ENCODE results near the gene USP19.

Gene USP19

GRCh38 chr3:49133226-49133951 lies 12.8 kb upstream of the USP19 start:
- DNase-seq (ENCODE audit: low spot score), result no peak
- no peak for TF ChIP-seq CTCF (IDR thresholded peaks at IDR 0.05; ENCODE audit: borderline replicate concordance, control extremely low read depth, extremely low read depth, insufficient read depth, missing control alignments)
- in situ Hi-C loops (cut with MboI; ENCODE audit: low sequenced_read_pairs, unreplicated experiment), result no loop called here

GRCh38 chr3:49132437-49133225 lies 12.0 kb upstream of the USP19 start, which contains the start of gene LAMB2:
LAMB2 (minus strand) TSS chr3:49133050; CDS start chr3:49132867, 183 bp downstream.
- in situ Hi-C loops (cut with MboI; ENCODE audit: low sequenced_read_pairs, unreplicated experiment), result no loop called here
- no peak for DNase-seq (ENCODE audit: low spot score)
- TF ChIP-seq CTCF (IDR thresholded peaks at IDR 0.05; ENCODE audit: borderline replicate concordance, control extremely low read depth, extremely low read depth, insufficient read depth, missing control alignments), result no peak

GRCh38 chr3:49132073-49132436 lies 11.4 kb upstream of the USP19 start:
- no peak for DNase-seq (ENCODE audit: low spot score)
- in situ Hi-C loops (cut with MboI; ENCODE audit: low sequenced_read_pairs, unreplicated experiment), result no loop called here
- TF ChIP-seq CTCF (IDR thresholded peaks at IDR 0.05; ENCODE audit: borderline replicate concordance, control extremely low read depth, extremely low read depth, insufficient read depth, missing control alignments), result no peak

- in situ Hi-C loops (cut with MboI; ENCODE audit: low sequenced_read_pairs, unreplicated experiment), result no loop called here
- no peak for DNase-seq (ENCODE audit: low spot score)
- no peak for TF ChIP-seq CTCF (IDR thresholded peaks at IDR 0.05; ENCODE audit: borderline replicate concordance, control extremely low read depth, extremely low read depth, insufficient read depth, missing control alignments)
These were observed 11.0 kb upstream of the USP19 start for GRCh38 chr3:49131576-49131975.

GRCh38 chr3:49131040-49131439 lies 10.4 kb upstream of the USP19 start:
- DNase-seq (ENCODE audit: low spot score), result no peak
- in situ Hi-C loops (cut with MboI; ENCODE audit: low sequenced_read_pairs, unreplicated experiment), result no loop called here
- TF ChIP-seq CTCF (IDR thresholded peaks at IDR 0.05; ENCODE audit: borderline replicate concordance, control extremely low read depth, extremely low read depth, insufficient read depth, missing control alignments), result no peak

GRCh38 chr3:49124991-49125670 lies 4.5 kb upstream of the USP19 start:
- in situ Hi-C loops (cut with MboI; ENCODE audit: low sequenced_read_pairs, unreplicated experiment), result no loop called here
- DNase-seq (ENCODE audit: low spot score), result no peak
- TF ChIP-seq CTCF (IDR thresholded peaks at IDR 0.05; ENCODE audit: borderline replicate concordance, control extremely low read depth, extremely low read depth, insufficient read depth, missing control alignments), result peak; percentile 22

All from GM13976 (cell line).